Fibroblast of lung (primary cell): ENCODE measurements around the gene TMEM229A. TPM values are rescaled to one million over a fixed set of nuclear protein-coding genes. Genes with fewer than 3 reads are reported as not detected.

Experiments
- DNase-seq, 2 donors: peaks; one replicate each; pipeline versions ENCODE4 v3.0.0 to v3.0.0-alpha.2; 2010; ENCODE audit warnings: low read depth in 2 of 2
- H2AFZ ChIP-seq: 2 replicates; pipeline ENCODE4 v1.5.1; 2012; ENCODE audit warnings: low read length, control low read depth, inconsistent platforms
- H3K27ac ChIP-seq: 2 replicates; pipeline ENCODE4 v1.5.1; 2011; ENCODE audit warnings: low read length, control low read depth; ENCODE audit not compliant: insufficient read depth
- H3K27me3 ChIP-seq: 2 replicates; pipeline ENCODE4 v1.5.1; 2011; ENCODE audit warnings: mild to moderate bottlenecking, low read length; ENCODE audit not compliant: control insufficient read depth, insufficient read depth
- H3K36me3 ChIP-seq: 2 replicates; pipeline ENCODE4 v1.5.1; 2011; ENCODE audit warnings: low read length; ENCODE audit not compliant: control insufficient read depth, insufficient read depth
- H3K4me1 ChIP-seq: 2 replicates; pipeline ENCODE4 v1.5.1; 2011; ENCODE audit warnings: low read length; ENCODE audit not compliant: control insufficient read depth, insufficient read depth; ENCODE audit errors: extremely low read depth
- H3K4me2 ChIP-seq: 2 replicates; pipeline ENCODE4 v1.5.1; 2011; ENCODE audit warnings: low read length, control low read depth; ENCODE audit not compliant: insufficient read depth; ENCODE audit errors: extremely low read depth
- H3K4me3 ChIP-seq, 4 experiments: fragments of 200-600 bp in 1 of 4; sonication (generic) in 1 of 4; replicated peaks in 1 of 4; 2 replicates each; pipeline ENCODE4 v1.5.1; 2011 to 2016; ENCODE audit warnings: low read length in 4 of 4, low read depth in 3 of 4, mild to moderate bottlenecking in 3 of 4, control low read depth in 2 of 4, inconsistent platforms in 1 of 4, mixed read lengths in 1 of 4; ENCODE audit not compliant: insufficient read depth in 1 of 4; ENCODE audit errors: control extremely low read depth in 1 of 4
- H3K79me2 ChIP-seq: 2 replicates; pipeline ENCODE4 v1.5.1; 2012; ENCODE audit warnings: mild to moderate bottlenecking, low read length, inconsistent platforms; ENCODE audit not compliant: control insufficient read depth, insufficient read depth
- H3K9ac ChIP-seq: 2 replicates; pipeline ENCODE4 v1.5.1; 2011; ENCODE audit warnings: mild to moderate bottlenecking, low read length, control low read depth; ENCODE audit not compliant: insufficient read depth
- H3K9me3 ChIP-seq: 2 replicates; pipeline ENCODE4 v1.5.1; 2012; ENCODE audit warnings: low read depth, low read length; ENCODE audit not compliant: control insufficient read depth, insufficient read depth
- H4K20me1 ChIP-seq: 2 replicates; pipeline ENCODE4 v1.5.1; 2011; ENCODE audit warnings: low read length; ENCODE audit not compliant: control insufficient read depth, insufficient read depth; ENCODE audit errors: extremely low read depth
- EZH2 ChIP-seq: IDR thresholded peaks from 2 replicates; pipeline ENCODE4 v1.5.1; 2012; ENCODE audit warnings: low read length, control low read depth, mild to moderate bottlenecking; ENCODE audit errors: missing control alignments
- polyA plus RNA-seq, 2 donors: library from polyadenylated mRNA; depleted of rRNA in 1 of 2; stranded (reverse) in 1 of 2; unstranded in 1 of 2; fragments of >200 nt; gene quantifications; 2 replicates each; pipeline ENCODE4 v1.2.1, GENCODE V29; 2011 to 2012; ENCODE audit warnings: missing spikeins in 1 of 2
- total RNA-seq: library from RNA; depleted of rRNA; stranded (reverse); fragments of >200 nt; gene quantifications from 2 replicates; pipeline ENCODE4 v1.2.1, GENCODE V29; 2014
- TF ChIP-seq, protein P1 (sequence below), 2 donors: IDR thresholded peaks in 1 of 2; conservative IDR thresholded peaks in 1 of 2; 1 replicate in 1 of 2; 2 replicates in 1 of 2; pipeline ENCODE4 v1.5.1; 2011 to 2012; ENCODE audit warnings: low read length in 2 of 2, control low read depth in 1 of 2, inconsistent platforms in 1 of 2, low read depth in 1 of 2, mild to moderate bottlenecking in 1 of 2

TMEM229A gene
- total and polyA plus RNA-seq, 2 donors (not counting 1 experiment from before 2014, with no cell fraction given) = not detected

DNA sequence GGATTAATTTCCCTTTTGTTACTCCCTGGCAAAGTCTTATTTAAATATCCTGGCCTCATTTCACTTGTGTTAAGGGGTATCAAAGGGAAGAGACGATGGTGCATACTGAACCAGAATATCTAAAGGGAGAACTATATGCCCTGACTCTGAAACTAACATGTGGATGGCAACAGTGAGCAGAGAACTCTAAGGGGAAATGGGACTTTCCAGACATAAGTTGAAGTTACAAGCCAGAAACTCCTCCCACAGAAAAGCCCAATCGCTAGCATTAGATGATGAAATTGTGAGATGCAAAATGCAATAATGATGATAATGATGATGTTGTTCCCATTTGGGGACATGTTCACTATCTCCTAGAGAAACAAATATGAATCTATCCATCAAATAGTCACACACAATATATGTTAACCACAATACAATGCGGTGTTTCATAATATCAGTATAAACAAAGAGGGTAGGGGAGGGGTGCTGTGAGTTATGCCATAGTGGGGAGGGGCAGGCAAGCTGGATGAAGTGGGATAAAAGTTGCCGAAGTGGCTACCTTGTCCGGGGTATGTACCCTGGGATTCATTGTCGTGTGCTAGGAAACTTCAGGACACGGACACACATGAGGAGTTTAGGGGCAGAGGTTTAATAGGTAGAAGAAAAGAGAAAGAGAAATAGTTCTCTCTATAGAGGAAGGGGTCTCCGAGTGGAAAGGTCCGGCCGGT is 37.1 kb downstream of the TMEM229A start:
- no peaks in the 10 kb centered on the region for H3K36me3 ChIP-seq
- peak in 1 of 2 donors; percentile 39 for DNase-seq
- H3K9me3 ChIP-seq = no peaks in the 10 kb centered on the region
- H3K9ac ChIP-seq = no peak overlapping the region
- no peak overlapping the region for H3K27ac ChIP-seq
- no peaks in the 10 kb centered on the region for H3K79me2 ChIP-seq
- no peak overlapping the region for H3K4me3 ChIP-seq
- no peaks in the 10 kb centered on the region for H3K27me3 ChIP-seq
- no peaks in the 10 kb centered on the region for H3K4me1 ChIP-seq
- H4K20me1 ChIP-seq = no peaks in the 10 kb centered on the region
- H2AFZ ChIP-seq = no peak overlapping the region
- TF ChIP-seq, protein P1, sequence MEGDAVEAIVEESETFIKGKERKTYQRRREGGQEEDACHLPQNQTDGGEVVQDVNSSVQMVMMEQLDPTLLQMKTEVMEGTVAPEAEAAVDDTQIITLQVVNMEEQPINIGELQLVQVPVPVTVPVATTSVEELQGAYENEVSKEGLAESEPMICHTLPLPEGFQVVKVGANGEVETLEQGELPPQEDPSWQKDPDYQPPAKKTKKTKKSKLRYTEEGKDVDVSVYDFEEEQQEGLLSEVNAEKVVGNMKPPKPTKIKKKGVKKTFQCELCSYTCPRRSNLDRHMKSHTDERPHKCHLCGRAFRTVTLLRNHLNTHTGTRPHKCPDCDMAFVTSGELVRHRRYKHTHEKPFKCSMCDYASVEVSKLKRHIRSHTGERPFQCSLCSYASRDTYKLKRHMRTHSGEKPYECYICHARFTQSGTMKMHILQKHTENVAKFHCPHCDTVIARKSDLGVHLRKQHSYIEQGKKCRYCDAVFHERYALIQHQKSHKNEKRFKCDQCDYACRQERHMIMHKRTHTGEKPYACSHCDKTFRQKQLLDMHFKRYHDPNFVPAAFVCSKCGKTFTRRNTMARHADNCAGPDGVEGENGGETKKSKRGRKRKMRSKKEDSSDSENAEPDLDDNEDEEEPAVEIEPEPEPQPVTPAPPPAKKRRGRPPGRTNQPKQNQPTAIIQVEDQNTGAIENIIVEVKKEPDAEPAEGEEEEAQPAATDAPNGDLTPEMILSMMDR (conservative IDR thresholded peaks at IDR 0.05 in 1 of 2, IDR thresholded peaks at IDR 0.05 in 1 of 2; ENCODE audit: low read depth in 1 of 2, low read length in 2 of 2) = no peak
- no peak for TF ChIP-seq EZH2
- H3K4me2 ChIP-seq = no peak overlapping the region

DNA sequence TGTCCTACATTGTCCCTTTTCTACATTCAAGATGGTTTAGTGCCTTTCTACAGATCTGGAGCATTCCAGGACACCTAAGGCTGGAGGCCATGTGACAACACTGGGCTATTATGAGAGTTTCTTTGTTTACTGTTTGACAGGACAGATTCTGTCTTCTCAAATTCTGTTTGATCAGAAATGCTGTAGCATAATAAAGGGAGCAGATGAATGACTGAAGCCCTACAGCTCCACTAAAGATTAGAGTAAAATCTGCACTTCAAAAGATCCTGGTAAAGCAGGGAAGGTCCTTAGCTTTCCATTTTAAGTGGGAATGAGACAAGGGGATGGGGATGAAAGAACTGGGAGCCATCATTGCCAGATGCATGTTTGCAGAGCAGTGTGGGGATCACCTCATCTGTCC is 38.4 kb downstream of the TMEM229A start:
- Histone ChIP-seq H3K36me3 (no peaks in the 10 kb centered on the region), H3K79me2 (no peaks in the 10 kb centered on the region), H3K4me1 (no peaks in the 10 kb centered on the region), H3K27ac (no peak overlapping the region), H3K27me3 (no peaks in the 10 kb centered on the region), H2AFZ (no peak overlapping the region), H3K9ac (no peak overlapping the region), H3K4me2 (no peak overlapping the region), H3K4me3 (no peak overlapping the region), H3K9me3 (no peaks in the 10 kb centered on the region), H4K20me1 (no peaks in the 10 kb centered on the region)
- DNase-seq = no peak
- TF ChIP-seq, protein P1 (conservative IDR thresholded peaks at IDR 0.05 in 1 of 2, IDR thresholded peaks at IDR 0.05 in 1 of 2; ENCODE audit: low read depth in 1 of 2, low read length in 2 of 2) = no peak
- TF ChIP-seq EZH2 = no peak

DNA sequence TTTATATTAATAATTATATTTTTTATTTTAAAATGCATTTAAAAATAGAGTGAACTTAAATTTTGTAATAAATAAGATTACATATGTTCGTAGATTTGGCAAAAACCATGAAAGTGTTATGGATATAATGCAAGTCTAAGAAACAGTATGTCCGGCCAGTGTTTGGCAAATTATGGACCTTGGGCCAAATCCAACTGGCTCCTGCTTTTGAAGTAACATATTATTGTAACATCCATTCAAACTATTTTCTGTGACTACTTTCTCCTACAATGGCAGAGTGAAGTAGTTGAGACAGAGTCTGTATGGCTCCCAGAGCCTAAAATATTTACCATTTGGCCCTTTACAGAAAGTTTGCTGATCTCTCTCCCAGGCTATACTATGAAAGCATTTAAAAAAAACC is 38.9 kb downstream of the TMEM229A start:
- no peak overlapping the region for H3K4me2 ChIP-seq
- H3K4me3 ChIP-seq = no peak overlapping the region
- no peaks in the 10 kb centered on the region for H3K27me3 ChIP-seq
- no peak overlapping the region for H3K27ac ChIP-seq
- H3K36me3 ChIP-seq = no peaks in the 10 kb centered on the region
- H3K9ac ChIP-seq = no peak overlapping the region
- no peaks in the 10 kb centered on the region for H3K4me1 ChIP-seq
- no peak for DNase-seq
- TF ChIP-seq, protein P1 (conservative IDR thresholded peaks at IDR 0.05 in 1 of 2, IDR thresholded peaks at IDR 0.05 in 1 of 2; ENCODE audit: low read depth in 1 of 2, low read length in 2 of 2) = no peak
- TF ChIP-seq EZH2 = no peak
- H3K79me2 ChIP-seq = no peaks in the 10 kb centered on the region
- no peak overlapping the region for H2AFZ ChIP-seq
- no peaks in the 10 kb centered on the region for H3K9me3 ChIP-seq
- no peaks in the 10 kb centered on the region for H4K20me1 ChIP-seq
